ENCODE results near the gene TMX4.

DNA sequence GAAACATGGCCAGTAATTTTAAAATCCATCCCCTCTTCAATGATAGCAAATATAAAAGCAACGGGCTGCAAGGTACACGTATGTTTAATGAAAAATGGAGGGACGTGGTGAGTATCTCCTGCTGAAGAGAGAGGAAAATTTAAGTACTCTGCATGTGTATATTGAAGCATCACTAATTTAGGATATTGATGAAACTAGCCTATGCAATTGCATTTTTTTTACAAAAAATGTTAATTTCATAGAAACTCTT lies 362 bp upstream of the TMX4 start:
- TF ChIP-seq, protein P1, sequence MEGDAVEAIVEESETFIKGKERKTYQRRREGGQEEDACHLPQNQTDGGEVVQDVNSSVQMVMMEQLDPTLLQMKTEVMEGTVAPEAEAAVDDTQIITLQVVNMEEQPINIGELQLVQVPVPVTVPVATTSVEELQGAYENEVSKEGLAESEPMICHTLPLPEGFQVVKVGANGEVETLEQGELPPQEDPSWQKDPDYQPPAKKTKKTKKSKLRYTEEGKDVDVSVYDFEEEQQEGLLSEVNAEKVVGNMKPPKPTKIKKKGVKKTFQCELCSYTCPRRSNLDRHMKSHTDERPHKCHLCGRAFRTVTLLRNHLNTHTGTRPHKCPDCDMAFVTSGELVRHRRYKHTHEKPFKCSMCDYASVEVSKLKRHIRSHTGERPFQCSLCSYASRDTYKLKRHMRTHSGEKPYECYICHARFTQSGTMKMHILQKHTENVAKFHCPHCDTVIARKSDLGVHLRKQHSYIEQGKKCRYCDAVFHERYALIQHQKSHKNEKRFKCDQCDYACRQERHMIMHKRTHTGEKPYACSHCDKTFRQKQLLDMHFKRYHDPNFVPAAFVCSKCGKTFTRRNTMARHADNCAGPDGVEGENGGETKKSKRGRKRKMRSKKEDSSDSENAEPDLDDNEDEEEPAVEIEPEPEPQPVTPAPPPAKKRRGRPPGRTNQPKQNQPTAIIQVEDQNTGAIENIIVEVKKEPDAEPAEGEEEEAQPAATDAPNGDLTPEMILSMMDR (conservative IDR thresholded peaks at IDR 0.05; ENCODE audit: low read depth in 2 of 2) = no peak
- TF ChIP-seq EZH2phosphoT487 (IDR thresholded peaks at IDR 0.05; ENCODE audit: unreplicated experiment) = no peak
- TF ChIP-seq, protein P2, sequence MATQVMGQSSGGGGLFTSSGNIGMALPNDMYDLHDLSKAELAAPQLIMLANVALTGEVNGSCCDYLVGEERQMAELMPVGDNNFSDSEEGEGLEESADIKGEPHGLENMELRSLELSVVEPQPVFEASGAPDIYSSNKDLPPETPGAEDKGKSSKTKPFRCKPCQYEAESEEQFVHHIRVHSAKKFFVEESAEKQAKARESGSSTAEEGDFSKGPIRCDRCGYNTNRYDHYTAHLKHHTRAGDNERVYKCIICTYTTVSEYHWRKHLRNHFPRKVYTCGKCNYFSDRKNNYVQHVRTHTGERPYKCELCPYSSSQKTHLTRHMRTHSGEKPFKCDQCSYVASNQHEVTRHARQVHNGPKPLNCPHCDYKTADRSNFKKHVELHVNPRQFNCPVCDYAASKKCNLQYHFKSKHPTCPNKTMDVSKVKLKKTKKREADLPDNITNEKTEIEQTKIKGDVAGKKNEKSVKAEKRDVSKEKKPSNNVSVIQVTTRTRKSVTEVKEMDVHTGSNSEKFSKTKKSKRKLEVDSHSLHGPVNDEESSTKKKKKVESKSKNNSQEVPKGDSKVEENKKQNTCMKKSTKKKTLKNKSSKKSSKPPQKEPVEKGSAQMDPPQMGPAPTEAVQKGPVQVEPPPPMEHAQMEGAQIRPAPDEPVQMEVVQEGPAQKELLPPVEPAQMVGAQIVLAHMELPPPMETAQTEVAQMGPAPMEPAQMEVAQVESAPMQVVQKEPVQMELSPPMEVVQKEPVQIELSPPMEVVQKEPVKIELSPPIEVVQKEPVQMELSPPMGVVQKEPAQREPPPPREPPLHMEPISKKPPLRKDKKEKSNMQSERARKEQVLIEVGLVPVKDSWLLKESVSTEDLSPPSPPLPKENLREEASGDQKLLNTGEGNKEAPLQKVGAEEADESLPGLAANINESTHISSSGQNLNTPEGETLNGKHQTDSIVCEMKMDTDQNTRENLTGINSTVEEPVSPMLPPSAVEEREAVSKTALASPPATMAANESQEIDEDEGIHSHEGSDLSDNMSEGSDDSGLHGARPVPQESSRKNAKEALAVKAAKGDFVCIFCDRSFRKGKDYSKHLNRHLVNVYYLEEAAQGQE (IDR thresholded peaks at IDR 0.05; ENCODE audit: unreplicated experiment) = no peak
- TF ChIP-seq POLR2AphosphoS5 (IDR thresholded peaks at IDR 0.05; ENCODE audit: low read depth) = no peak
- TF ChIP-seq, protein P3, sequence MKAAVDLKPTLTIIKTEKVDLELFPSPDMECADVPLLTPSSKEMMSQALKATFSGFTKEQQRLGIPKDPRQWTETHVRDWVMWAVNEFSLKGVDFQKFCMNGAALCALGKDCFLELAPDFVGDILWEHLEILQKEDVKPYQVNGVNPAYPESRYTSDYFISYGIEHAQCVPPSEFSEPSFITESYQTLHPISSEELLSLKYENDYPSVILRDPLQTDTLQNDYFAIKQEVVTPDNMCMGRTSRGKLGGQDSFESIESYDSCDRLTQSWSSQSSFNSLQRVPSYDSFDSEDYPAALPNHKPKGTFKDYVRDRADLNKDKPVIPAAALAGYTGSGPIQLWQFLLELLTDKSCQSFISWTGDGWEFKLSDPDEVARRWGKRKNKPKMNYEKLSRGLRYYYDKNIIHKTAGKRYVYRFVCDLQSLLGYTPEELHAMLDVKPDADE (IDR thresholded peaks at IDR 0.05) = no peak
- no peak for TF ChIP-seq EZH2 (IDR thresholded peaks at IDR 0.05; ENCODE audit: low read depth, unreplicated experiment)
- TF ChIP-seq NANOG (IDR thresholded peaks at IDR 0.05; ENCODE audit: borderline replicate concordance) = no peak
- TF ChIP-seq ZNF114 (CRISPR knock-in tag; IDR thresholded peaks at IDR 0.05) = no peak
- no peak for TF ChIP-seq CREB1 (CRISPR knock-in tag; IDR thresholded peaks at IDR 0.05; ENCODE audit: low read depth)
- no peak for TF ChIP-seq STAT1 (IDR thresholded peaks at IDR 0.05; ENCODE audit: unreplicated experiment)
- no peak for TF ChIP-seq JUNB (IDR thresholded peaks at IDR 0.05; ENCODE audit: unreplicated experiment)

Data from GM23338 (cell line).